GM23338 (cell line): ENCODE data around the gene RBM33. TPM values are rescaled to one million over a fixed set of nuclear protein-coding genes. Genes with fewer than 3 reads are reported as not detected.

ENCODE experiments used
- ATAC-seq: fragments of 200-7000 bp; cut with Tn5 transposase; 3 replicates; pipeline ENCODE4 v1.9.1; 2020
- DNase-seq: peaks from one replicate; pipeline ENCODE4 v3.0.0-alpha.2; 2015; ENCODE audit warnings: low spot score
- H2AFZ ChIP-seq: fragments of 200-600 bp; sonication (generic); 2 replicates; pipeline ENCODE4 v1.8.0; 2016; ENCODE audit warnings: antibody characterized with exemption, mild to moderate bottlenecking, moderate library complexity
- H3F3A ChIP-seq: fragments of 200-600 bp; sonication (generic); replicated peaks from 2 replicates; pipeline ENCODE4 v1.8.0; 2017; ENCODE audit warnings: antibody characterized with exemption, mixed run types, low read depth
- H3K27ac ChIP-seq: fragments of 200-600 bp; sonication (generic); 2 replicates; pipeline ENCODE4 v1.6.1; 2016; ENCODE audit warnings: low read depth
- H3K27me3 ChIP-seq: fragments of 200-600 bp; sonication (generic); 2 replicates; pipeline ENCODE4 v1.8.0; 2016; ENCODE audit warnings: mild to moderate bottlenecking, mixed run types, moderate library complexity; ENCODE audit not compliant: insufficient read depth
- H3K36me3 ChIP-seq: fragments of 200-600 bp; sonication (generic); 2 replicates; pipeline ENCODE4 v1.8.0; 2016; ENCODE audit warnings: mild to moderate bottlenecking; ENCODE audit not compliant: insufficient read depth
- H3K4me1 ChIP-seq: fragments of 200-600 bp; sonication (generic); 2 replicates; pipeline ENCODE4 v1.8.0; 2016; ENCODE audit warnings: mild to moderate bottlenecking, moderate library complexity; ENCODE audit not compliant: insufficient read depth
- H3K4me2 ChIP-seq: fragments of 200-600 bp; sonication (generic); 2 replicates; pipeline ENCODE4 v1.7.1; 2017; ENCODE audit warnings: mixed run types
- H3K4me3 ChIP-seq: fragments of 200-600 bp; sonication (generic); 2 replicates; pipeline ENCODE4 v1.6.1; 2016; ENCODE audit warnings: mixed run types
- H3K79me2 ChIP-seq: fragments of 200-600 bp; sonication (generic); replicated peaks from 2 replicates; pipeline ENCODE4 v1.8.0; 2017; ENCODE audit warnings: mild to moderate bottlenecking; ENCODE audit not compliant: insufficient read depth
- H3K9me2 ChIP-seq: fragments of 200-600 bp; sonication (generic); 2 replicates; pipeline ENCODE4 v1.8.0; 2017; ENCODE audit not compliant: insufficient read depth
- H4K20me1 ChIP-seq: fragments of 200-600 bp; sonication (generic); replicated peaks from 2 replicates; pipeline ENCODE4 v1.8.0; 2017; ENCODE audit warnings: mild to moderate bottlenecking; ENCODE audit not compliant: insufficient read depth
- H3K27ac Mint-ChIP-seq: 2 replicates; pipeline ENCODE4 v1.8.0; 2020; ENCODE audit warnings: inconsistent platforms, mild to moderate bottlenecking, moderate library complexity, mixed read lengths
- H3K27me3 Mint-ChIP-seq: 3 replicates; pipeline ENCODE4 v1.8.0; 2022; ENCODE audit warnings: low read depth, mild to moderate bottlenecking, moderate library complexity, mixed read lengths, inconsistent platforms; ENCODE audit not compliant: insufficient read depth, poor library complexity
- H3K36me3 Mint-ChIP-seq: 3 replicates; pipeline ENCODE4 v1.8.0; 2021; ENCODE audit warnings: low read depth, mild to moderate bottlenecking, inconsistent platforms, moderate library complexity, mixed read lengths
- H3K4me1 Mint-ChIP-seq: 3 replicates; pipeline ENCODE4 v1.8.0; 2020; ENCODE audit warnings: mild to moderate bottlenecking, inconsistent platforms, mixed read lengths
- H3K4me3 Mint-ChIP-seq: 3 replicates; pipeline ENCODE4 v1.8.0; 2021; ENCODE audit warnings: moderate library complexity, mild to moderate bottlenecking, inconsistent platforms, mixed read lengths
- H3K9me3 Mint-ChIP-seq: 3 replicates; pipeline ENCODE4 v1.8.0; 2020; ENCODE audit warnings: moderate library complexity, mild to moderate bottlenecking, inconsistent platforms, mixed read lengths
- CREB1 ChIP-seq: fragments of 250-450 bp; sonication (Bioruptor Pico); IDR thresholded peaks from 2 replicates; pipeline ENCODE4 v1.5.0; 2020; ENCODE audit warnings: low read depth, mild to moderate bottlenecking, moderate library complexity
- CTCF ChIP-seq, 2 experiments: fragments of 200-600 bp in 1 of 2; sonication (generic) in 1 of 2; conservative IDR thresholded peaks; 2 replicates each; pipeline versions ENCODE4 v1.5.1 to v1.6.1; 2016 to 2017; ENCODE audit warnings: antibody characterized with exemption in 2 of 2, low read depth in 2 of 2, mild to moderate bottlenecking in 2 of 2, moderate library complexity in 1 of 2
- ETS1 ChIP-seq: IDR thresholded peaks from 2 replicates; pipeline ENCODE4 v1.6.1; 2016; ENCODE audit warnings: antibody characterized with exemption
- EZH2 ChIP-seq: fragments of 200-600 bp; sonication (generic); IDR thresholded peaks from one replicate; pipeline ENCODE4 v1.8.0; 2017; ENCODE audit warnings: antibody characterized with exemption, mild to moderate bottlenecking, low read depth; ENCODE audit not compliant: unreplicated experiment
- JUNB ChIP-seq: IDR thresholded peaks from one replicate; pipeline ENCODE4 v1.6.1; 2016; ENCODE audit warnings: antibody characterized with exemption; ENCODE audit not compliant: unreplicated experiment
- NANOG ChIP-seq: IDR thresholded peaks from 2 replicates; pipeline ENCODE4 v1.6.1; 2016; ENCODE audit warnings: antibody characterized with exemption, borderline replicate concordance
- POLR2AphosphoS5 ChIP-seq: IDR thresholded peaks from 2 replicates; pipeline ENCODE4 v1.6.1; 2016; ENCODE audit warnings: antibody characterized with exemption, low read depth
- ZNF114 ChIP-seq: fragments of 250-450 bp; sonication (Bioruptor Pico); IDR thresholded peaks from 2 replicates; pipeline ENCODE4 v1.5.0; 2020; ENCODE audit warnings: mild to moderate bottlenecking, moderate library complexity
- polyA plus RNA-seq: library from polyadenylated mRNA; unstranded; fragments of >200 nt; fragmentation: Nextera tagmentation; extraction: Ambion mirVana; gene quantifications from 2 replicates; pipeline ENCODE4 v1.2.1, GENCODE V29; 2016
- total RNA-seq: library from RNA; depleted of rRNA; stranded (reverse); fragments of >200 nt; shearing (Covaris generic); gene quantifications from 2 replicates; pipeline ENCODE4 v1.2.3, GENCODE V29; 2014
- TF ChIP-seq, protein P1 (sequence below): fragments of 250-450 bp; sonication (Bioruptor Pico); IDR thresholded peaks from 2 replicates; pipeline ENCODE4 v1.5.0; 2020; ENCODE audit warnings: mild to moderate bottlenecking, moderate library complexity
- TF ChIP-seq, protein P2 (sequence below): IDR thresholded peaks from one replicate; pipeline ENCODE4 v1.6.1; 2018; ENCODE audit warnings: antibody characterized with exemption; ENCODE audit not compliant: unreplicated experiment

Gene RBM33
- total and polyA plus RNA-seq, 2 experiments from 2014 or later, result 47.7 to 94.7 TPM

- Histone ChIP-seq H4K20me1 (peaks cover 32% of the 10 kb centered on the region), H2AFZ (no peak overlapping the region)
- TF ChIP-seq CTCF (conservative IDR thresholded peaks at IDR 0.05; ENCODE audit: low read depth in 2 of 2) (no peak), JUNB (no peak), POLR2AphosphoS5 (no peak), CREB1 (CRISPR knock-in tag) (no peak), EZH2 (no peak), NANOG (no peak), ETS1 (no peak), ZNF114 (no peak)
- TF ChIP-seq, protein P1, sequence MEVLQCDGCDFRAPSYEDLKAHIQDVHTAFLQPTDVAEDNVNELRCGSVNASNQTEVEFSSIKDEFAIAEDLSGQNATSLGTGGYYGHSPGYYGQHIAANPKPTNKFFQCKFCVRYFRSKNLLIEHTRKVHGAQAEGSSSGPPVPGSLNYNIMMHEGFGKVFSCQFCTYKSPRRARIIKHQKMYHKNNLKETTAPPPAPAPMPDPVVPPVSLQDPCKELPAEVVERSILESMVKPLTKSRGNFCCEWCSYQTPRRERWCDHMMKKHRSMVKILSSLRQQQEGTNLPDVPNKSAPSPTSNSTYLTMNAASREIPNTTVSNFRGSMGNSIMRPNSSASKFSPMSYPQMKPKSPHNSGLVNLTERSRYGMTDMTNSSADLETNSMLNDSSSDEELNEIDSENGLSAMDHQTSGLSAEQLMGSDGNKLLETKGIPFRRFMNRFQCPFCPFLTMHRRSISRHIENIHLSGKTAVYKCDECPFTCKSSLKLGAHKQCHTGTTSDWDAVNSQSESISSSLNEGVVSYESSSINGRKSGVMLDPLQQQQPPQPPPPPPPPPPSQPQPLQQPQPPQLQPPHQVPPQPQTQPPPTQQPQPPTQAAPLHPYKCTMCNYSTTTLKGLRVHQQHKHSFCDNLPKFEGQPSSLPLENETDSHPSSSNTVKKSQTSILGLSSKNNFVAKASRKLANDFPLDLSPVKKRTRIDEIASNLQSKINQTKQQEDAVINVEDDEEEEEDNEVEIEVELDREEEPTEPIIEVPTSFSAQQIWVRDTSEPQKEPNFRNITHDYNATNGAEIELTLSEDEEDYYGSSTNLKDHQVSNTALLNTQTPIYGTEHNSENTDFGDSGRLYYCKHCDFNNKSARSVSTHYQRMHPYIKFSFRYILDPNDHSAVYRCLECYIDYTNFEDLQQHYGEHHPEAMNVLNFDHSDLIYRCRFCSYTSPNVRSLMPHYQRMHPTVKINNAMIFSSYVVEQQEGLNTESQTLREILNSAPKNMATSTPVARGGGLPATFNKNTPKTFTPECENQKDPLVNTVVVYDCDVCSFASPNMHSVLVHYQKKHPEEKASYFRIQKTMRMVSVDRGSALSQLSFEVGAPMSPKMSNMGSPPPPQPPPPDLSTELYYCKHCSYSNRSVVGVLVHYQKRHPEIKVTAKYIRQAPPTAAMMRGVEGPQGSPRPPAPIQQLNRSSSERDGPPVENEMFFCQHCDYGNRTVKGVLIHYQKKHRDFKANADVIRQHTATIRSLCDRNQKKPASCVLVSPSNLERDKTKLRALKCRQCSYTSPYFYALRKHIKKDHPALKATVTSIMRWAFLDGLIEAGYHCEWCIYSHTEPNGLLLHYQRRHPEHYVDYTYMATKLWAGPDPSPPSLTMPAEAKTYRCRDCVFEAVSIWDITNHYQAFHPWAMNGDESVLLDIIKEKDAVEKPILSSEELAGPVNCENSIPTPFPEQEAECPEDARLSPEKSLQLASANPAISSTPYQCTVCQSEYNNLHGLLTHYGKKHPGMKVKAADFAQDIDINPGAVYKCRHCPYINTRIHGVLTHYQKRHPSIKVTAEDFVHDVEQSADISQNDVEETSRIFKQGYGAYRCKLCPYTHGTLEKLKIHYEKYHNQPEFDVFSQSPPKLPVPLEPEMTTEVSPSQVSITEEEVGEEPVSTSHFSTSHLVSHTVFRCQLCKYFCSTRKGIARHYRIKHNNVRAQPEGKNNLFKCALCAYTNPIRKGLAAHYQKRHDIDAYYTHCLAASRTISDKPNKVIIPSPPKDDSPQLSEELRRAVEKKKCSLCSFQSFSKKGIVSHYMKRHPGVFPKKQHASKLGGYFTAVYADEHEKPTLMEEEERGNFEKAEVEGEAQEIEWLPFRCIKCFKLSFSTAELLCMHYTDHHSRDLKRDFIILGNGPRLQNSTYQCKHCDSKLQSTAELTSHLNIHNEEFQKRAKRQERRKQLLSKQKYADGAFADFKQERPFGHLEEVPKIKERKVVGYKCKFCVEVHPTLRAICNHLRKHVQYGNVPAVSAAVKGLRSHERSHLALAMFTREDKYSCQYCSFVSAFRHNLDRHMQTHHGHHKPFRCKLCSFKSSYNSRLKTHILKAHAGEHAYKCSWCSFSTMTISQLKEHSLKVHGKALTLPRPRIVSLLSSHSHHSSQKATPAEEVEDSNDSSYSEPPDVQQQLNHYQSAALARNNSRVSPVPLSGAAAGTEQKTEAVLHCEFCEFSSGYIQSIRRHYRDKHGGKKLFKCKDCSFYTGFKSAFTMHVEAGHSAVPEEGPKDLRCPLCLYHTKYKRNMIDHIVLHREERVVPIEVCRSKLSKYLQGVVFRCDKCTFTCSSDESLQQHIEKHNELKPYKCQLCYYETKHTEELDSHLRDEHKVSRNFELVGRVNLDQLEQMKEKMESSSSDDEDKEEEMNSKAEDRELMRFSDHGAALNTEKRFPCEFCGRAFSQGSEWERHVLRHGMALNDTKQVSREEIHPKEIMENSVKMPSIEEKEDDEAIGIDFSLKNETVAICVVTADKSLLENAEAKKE (CRISPR knock-in tag), result no peak
- TF ChIP-seq, protein P2, sequence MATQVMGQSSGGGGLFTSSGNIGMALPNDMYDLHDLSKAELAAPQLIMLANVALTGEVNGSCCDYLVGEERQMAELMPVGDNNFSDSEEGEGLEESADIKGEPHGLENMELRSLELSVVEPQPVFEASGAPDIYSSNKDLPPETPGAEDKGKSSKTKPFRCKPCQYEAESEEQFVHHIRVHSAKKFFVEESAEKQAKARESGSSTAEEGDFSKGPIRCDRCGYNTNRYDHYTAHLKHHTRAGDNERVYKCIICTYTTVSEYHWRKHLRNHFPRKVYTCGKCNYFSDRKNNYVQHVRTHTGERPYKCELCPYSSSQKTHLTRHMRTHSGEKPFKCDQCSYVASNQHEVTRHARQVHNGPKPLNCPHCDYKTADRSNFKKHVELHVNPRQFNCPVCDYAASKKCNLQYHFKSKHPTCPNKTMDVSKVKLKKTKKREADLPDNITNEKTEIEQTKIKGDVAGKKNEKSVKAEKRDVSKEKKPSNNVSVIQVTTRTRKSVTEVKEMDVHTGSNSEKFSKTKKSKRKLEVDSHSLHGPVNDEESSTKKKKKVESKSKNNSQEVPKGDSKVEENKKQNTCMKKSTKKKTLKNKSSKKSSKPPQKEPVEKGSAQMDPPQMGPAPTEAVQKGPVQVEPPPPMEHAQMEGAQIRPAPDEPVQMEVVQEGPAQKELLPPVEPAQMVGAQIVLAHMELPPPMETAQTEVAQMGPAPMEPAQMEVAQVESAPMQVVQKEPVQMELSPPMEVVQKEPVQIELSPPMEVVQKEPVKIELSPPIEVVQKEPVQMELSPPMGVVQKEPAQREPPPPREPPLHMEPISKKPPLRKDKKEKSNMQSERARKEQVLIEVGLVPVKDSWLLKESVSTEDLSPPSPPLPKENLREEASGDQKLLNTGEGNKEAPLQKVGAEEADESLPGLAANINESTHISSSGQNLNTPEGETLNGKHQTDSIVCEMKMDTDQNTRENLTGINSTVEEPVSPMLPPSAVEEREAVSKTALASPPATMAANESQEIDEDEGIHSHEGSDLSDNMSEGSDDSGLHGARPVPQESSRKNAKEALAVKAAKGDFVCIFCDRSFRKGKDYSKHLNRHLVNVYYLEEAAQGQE, result no peak
Measured at GRCh38 chr7:155734445-155734809, 90.0 kb downstream of the RBM33 start.

More at GRCh38 chr7:155734445-155734809, 90.0 kb downstream of the RBM33 start:
- no peaks in the 10 kb centered on the region for H3K36me3 ChIP-seq
- no peaks in the 10 kb centered on the region for H3K4me1 ChIP-seq
- no peak overlapping the region for H3K4me2 ChIP-seq
- Mint-ChIP-seq H3K4me3 (no peak overlapping the region), H3K4me1 (peaks cover 8% of the 10 kb centered on the region; the same call in 1 of the 3 replicates), H3K36me3 (peaks cover 23% of the 10 kb centered on the region; the same call in 2 of the 3 replicates), H3K9me3 (no peaks in the 10 kb centered on the region), H3K27ac (no peak overlapping the region), H3K27me3 (peaks cover 2% of the 10 kb centered on the region)
- H3K79me2 ChIP-seq, result peaks cover 38% of the 10 kb centered on the region
- no peaks in the 10 kb centered on the region for H3K9me2 ChIP-seq
- ATAC-seq (no peak), DNase-seq (no peak)
- H3K4me3 ChIP-seq, result no peak overlapping the region
- no peak overlapping the region for H3K27ac ChIP-seq
- no peaks in the 10 kb centered on the region for H3K27me3 ChIP-seq
- H3F3A ChIP-seq, result no peaks in the 10 kb centered on the region
